Choroid plexus epithelial cell (primary cell): ENCODE data around the gene ACAN.

ENCODE experiments used
- DNase-seq: peaks from one replicate; pipeline ENCODE4 v3.0.0-alpha.2; 2010; ENCODE audit warnings: low read depth
- H3K4me3 ChIP-seq: 2 replicates; pipeline ENCODE4 v1.5.1; 2011; ENCODE audit warnings: low read depth, mild to moderate bottlenecking, control low read depth, low read length, moderate library complexity
- TF ChIP-seq, protein P1 (sequence below): conservative IDR thresholded peaks from 2 replicates; pipeline ENCODE4 v1.5.1; 2011; ENCODE audit warnings: low read depth, mild to moderate bottlenecking, control low read depth, inconsistent platforms, low read length, moderate library complexity

ACAN gene

DNA sequence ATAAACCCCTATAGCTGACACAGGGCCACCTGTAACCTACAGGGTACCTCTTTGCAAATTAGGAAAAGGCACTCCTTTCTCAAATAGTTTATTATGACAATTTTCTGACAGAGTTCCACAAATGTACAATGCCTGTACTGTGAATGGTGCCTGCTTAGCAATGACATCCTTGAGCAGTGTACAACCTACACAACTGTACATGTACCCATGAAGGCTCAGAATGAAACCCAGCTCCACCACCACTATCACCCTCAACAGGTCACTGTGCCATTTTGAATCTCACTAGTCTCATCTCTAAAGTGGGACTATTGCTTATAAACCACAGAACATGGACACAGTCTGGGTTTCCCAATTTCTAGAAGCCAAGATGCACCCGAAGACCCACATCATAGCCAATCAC, 102.9 kb downstream of the ACAN start:
- H3K4me3 ChIP-seq = no peak overlapping the region
- TF ChIP-seq, protein P1, sequence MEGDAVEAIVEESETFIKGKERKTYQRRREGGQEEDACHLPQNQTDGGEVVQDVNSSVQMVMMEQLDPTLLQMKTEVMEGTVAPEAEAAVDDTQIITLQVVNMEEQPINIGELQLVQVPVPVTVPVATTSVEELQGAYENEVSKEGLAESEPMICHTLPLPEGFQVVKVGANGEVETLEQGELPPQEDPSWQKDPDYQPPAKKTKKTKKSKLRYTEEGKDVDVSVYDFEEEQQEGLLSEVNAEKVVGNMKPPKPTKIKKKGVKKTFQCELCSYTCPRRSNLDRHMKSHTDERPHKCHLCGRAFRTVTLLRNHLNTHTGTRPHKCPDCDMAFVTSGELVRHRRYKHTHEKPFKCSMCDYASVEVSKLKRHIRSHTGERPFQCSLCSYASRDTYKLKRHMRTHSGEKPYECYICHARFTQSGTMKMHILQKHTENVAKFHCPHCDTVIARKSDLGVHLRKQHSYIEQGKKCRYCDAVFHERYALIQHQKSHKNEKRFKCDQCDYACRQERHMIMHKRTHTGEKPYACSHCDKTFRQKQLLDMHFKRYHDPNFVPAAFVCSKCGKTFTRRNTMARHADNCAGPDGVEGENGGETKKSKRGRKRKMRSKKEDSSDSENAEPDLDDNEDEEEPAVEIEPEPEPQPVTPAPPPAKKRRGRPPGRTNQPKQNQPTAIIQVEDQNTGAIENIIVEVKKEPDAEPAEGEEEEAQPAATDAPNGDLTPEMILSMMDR = no peak

DNA sequence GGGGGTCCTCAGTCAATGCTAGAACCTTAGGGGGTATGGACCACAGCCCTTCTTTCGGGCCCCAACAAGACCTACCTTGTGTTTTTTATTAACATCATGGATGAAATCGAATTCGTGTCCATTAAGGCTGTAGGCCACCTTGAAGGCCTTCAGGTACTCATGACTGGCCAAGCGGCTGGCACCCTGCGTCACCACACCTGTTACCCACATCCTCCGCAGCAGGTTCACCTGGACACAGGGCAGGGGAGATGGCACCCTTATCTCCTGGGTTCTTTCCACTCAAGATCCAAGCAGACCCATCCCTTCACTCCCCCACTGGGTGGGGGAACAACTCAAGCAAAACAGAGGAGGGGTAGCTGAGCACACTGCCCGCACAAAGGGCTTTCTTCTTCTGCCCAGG, 103.3 kb downstream of the ACAN start:
- no peak for DNase-seq
- TF ChIP-seq, protein P1 = no peak
- no peak overlapping the region for H3K4me3 ChIP-seq

More for the DNA sequence above, 102.9 kb downstream of the ACAN start:
- no peak for DNase-seq

DNA sequence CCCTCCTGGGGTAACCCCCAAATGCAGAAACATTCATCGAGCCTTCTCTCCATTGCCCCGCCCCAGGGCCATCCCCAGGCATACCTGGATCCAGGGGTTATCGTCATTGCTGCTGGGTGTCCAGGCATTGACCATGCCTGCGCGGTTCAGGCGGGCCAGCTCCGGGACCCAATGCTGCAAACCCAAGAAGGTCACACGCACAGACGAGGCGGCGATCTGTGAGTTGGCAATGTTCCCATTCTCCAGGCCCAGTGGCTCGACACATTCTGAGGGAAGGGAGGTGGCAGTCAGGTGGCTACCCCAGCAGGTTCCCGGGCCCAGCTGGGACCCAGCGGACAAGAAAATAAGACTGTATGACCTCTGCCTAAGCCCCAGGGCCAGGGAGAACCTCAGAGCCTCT, 103.9 kb downstream of the ACAN start:
- TF ChIP-seq, protein P1 = no peak
- H3K4me3 ChIP-seq = no peak overlapping the region
- no peak for DNase-seq

DNA sequence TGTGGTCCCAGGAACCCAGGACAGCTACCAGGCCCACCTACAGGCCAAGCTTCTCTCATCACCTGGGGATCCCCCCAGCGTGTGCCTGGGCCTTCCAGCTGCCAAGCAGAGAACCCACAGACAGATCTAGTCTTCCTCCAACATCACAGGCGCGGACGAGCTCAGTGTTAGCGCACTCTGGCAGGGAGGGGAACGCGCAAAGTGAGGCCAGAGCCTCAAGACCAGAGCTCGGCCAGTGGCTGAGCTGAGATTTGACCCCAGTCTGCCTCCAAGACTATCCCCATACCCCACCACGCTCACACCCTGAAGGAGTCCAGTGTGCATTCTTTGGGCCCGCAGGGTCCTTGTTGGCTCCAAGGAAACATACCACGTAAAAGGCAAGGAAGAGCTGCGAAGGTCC, 104.9 kb downstream of the ACAN start:
- no peak for DNase-seq
- TF ChIP-seq, protein P1 = no peak
- H3K4me3 ChIP-seq = no peak overlapping the region

DNA sequence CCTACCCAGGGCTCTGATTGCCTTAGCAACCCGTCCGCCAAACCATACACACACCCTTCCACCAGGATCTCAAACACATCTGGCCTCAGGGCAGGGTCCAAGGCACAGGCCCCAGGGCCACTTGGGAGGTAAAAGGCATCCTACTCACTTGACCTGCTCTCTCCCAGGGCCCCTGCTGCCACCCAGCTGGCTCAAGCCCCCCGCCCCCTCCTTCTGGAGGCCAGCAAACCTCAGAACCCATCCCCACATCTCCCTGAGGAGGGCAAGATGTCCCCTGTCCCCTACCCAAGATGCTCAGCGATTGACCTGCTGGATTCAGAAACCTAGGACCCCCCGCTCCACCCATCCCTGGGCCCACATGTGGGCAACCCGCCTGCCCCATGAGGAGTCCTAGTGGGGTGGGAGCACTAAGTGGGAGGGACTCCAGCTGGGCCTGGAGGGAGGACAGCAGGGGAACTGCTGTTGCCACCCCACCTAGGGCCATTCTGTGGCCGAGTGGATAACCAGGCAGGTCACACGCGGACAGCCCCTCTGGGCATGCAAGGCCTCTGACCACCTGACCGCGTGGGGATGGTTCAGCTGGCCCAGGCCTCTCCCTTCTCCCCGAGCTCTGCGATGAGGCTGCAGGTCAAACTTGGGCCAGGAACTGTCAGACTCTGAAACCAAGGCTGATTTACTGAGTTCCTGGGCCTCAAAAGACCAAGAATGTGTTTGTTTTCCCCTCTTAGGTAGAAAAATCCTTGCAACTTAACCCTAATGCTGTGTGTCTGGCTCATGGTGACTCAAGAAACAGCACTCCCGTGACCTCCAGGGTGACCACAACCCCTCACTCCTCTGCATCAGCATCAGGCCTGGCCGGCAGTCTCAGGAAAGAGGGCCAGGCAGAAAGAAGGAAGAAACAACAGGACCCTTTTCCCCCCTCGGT, 105.7 kb downstream of the ACAN start:
- no peak overlapping the region for H3K4me3 ChIP-seq
- TF ChIP-seq, protein P1 = no peak
- peak; percentile 41 for DNase-seq

DNA sequence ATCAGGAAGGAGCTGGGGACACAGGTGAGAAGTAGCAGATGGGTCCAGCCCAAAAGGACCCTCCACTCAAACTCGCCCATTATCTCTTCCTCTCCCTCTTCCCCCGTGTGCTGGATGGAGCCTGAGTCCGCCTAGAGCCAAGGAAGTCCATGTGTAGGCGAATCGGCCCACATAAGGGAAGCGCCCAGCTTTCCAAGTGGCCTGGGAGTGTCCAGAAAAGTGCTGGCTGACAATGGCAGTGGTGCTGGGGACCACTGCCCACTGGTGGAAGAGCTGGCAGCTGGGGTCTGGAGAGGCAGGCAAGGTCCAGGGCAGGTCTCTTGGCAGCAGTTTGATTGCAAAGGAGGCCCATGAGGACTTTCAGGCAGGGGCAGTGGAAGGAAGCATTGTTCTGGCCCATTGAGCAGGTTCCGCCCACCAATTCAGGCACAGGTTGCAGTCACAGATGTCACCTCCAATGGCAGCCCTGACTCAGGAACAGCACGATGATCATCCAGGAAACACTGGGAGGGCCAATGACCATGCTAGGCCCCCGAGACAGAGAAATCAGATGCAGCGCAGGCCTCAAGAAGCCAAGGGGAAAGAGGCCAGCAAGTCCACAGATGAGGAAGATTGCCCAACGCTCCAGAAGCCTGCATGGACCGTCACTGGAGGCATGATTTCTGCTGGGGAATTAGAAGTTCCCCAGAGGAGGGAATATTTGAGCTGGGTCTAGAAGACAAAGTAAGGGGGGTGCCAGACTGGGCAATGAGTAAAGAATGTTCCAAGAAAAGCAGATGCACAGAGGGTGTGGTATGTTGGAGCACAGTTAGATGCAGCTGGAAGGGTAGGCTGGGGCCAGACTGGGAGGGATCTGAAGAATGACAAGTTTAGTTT, 107.0 kb downstream of the ACAN start:
- DNase-seq = no peak
- no peak overlapping the region for H3K4me3 ChIP-seq
- TF ChIP-seq, protein P1 = no peak
